Measurements from ENCODE around the gene RNF123.

Gene RNF123

DNA sequence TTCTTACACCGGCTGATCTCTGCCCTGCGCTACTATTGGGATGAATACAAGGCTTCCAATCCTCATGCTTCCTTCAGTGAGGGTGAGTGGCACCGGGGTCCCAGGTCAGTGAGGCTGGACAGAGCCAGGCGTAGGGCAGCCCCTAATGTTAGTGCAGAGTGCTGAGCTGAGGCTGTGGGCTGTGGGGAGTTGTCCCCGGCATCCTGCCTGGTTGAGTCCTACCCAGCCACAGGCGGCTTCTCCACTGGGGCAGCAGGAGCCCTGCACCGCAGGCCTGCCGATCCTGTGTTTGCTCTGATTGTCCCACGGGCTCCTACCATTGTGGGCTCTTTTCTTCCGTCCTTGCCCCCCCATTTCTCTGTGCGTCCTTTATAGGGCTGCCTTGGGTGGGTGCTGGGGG is 13.3 kb downstream of the RNF123 start:
- DNase-seq (ENCODE audit: low read depth in 2 of 2): no peak

DNA sequence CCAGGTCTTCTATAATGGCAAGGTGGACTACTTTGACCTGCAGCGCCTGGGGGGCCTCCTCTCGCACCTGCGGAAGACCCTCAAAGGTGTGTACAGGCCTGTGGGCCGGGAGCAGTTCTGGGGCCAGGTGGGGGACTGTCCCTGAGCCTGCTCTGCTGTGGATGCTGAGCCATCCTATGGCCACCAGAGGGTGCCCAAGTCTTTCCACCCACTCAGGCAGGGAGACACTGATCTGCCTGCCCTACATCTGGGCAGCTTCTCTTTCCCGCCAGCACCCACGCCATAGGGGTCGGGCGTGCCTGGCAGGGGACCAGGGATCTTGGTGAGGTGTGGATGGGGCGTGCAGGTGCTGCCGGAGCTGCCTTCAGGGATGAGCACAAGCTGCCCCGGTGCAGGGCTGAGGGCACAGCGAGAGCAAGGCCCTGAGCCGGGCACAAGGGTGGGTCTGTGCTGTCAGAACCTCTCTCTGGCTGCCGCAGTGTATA is 14.1 kb downstream of the RNF123 start:
- peak; percentile 44 to 45 for DNase-seq (ENCODE audit: low read depth in 2 of 2)

DNA sequence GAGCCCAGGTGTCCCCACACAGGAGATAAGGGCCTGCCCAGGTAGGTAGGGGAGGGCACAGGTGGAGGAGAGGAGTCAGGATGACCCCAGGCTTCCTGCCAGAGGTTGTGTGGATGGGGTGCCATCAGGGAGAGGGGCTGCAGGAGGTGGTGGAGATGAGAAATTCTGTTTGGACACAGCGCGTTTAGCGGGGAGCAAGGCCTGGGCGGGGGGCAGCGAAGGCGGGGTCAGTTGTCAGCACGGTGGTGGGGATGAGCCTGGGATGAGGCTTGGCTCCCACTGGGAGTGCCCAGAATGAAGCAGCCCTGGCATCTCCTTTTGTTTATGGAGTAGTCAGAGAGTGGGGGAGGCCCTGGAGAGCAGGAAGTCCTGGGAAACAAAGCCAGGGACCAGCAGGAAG is 14.6 kb downstream of the RNF123 start:
- DNase-seq (ENCODE audit: low read depth in 2 of 2): no peak

DNA sequence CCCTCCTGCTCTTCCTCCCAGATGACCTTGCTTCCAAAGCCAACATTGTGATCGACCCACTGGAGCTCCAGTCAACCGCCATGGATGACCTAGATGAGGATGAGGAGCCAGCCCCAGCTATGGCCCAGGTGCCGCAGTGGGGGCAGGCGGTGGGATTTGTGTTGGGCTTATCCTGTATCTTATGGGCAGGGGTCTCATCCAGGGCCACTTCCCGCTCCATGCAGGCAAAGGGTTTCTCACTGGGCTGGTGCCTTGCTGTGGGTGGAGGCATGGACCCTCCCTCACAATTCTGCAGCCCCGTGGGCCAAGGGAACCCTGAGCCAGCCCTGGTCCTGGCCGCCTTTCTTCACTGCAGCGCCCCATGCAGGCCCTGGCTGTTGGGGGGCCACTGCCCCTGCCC is 15.3 kb downstream of the RNF123 start:
- no peak for DNase-seq (ENCODE audit: low read depth in 2 of 2)

DNA sequence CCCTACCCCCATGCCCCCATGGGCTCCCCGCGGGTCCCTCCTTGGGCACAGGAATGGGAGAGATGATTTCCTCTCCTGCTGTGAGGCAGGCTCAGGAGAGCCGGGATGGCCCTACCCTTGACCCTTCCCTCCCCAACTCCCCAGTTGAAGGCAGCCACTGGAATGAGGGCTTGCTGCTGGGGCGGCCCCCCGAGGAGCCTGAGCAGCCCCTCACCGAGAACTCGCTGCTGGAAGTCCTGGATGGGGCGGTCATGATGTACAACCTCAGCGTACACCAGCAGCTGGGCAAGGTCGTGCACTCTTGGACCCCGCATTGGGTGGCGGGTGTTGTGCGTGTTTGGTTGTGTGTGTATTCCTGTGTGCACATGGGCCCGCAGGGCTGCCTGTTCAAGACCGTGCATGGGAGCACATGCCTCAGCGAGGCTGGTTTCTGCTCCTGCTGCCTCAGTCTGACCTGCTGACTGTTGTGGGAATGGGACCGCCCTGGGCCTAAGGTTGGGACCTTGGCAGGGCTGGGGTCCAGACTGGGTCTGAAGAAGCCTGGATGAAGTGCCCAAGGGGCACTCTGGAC is 16.1 kb downstream of the RNF123 start:
- DNase-seq (ENCODE audit: low read depth in 2 of 2): no peak

DNA sequence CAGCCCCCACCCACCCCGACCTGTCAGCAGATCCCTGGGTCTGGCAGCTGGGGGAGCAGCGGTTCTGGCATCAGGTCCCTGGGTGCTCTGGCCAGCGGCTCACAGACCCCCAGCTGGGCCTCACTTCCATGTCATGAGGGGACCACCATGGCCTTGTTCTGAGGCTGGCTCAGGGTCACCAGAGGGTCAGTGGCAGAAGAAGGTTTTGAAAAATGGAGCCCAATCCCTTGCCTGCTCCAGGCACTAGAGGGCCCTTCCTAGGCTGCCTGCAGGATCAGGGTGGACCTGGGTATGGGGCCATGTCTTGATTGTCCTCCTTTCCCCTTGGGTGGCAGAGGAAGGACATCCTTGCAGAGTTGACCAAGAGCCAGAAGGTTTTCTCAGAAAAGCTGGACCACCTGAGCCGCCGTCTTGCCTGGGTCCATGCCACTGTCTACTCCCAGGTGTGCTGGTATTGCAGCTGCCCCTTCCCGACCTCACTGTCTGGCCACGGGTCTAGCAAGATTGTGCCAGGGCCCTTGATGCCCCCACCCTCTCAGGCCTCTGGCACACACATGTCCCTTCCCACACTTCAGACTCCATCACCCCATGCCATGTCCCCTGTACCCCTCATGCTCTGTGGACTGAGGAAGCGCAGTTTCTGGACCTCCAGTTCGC is 17.2 kb downstream of the RNF123 start:
- no peak for DNase-seq (ENCODE audit: low read depth in 2 of 2)

DNA sequence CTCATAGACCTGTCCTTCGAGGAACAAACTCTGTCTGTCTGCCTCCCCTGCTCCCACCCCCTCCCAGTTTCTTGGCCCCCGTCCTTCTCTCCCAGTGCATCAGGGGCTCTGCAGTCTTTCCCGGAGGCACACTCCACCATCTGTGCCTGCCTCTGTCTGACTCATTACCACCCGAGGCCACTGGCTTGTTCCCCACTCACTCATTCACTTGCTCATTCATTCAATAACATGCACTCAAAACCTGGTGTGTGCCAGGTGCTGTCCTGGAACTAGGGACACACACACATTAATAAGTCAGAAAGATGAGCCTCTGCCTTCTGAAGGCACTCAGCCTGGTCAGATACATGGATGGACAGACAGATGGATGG is 17.7 kb downstream of the RNF123 start:
- DNase-seq (ENCODE audit: low read depth in 2 of 2): no peak

DNA sequence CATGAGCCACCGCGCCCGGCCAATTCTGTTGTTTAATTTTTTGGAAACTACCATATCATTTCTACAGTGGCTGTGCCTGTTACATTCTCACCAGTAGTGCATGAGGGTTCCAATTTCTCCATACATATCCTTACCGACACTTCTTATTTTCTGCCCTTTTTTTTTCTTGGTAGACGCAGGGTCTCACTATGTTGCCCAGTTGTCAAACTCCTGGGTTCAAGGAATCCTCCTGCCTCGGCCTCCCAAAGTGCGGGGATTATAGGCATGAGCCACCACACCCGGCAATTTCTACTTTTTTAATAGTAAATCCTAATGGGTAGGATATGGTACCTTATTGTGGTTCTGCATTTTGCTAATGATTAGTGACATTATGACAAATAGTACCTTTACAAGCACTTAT is 20.5 kb downstream of the RNF123 start:
- DNase-seq (ENCODE audit: low read depth in 2 of 2): no peak

DNA sequence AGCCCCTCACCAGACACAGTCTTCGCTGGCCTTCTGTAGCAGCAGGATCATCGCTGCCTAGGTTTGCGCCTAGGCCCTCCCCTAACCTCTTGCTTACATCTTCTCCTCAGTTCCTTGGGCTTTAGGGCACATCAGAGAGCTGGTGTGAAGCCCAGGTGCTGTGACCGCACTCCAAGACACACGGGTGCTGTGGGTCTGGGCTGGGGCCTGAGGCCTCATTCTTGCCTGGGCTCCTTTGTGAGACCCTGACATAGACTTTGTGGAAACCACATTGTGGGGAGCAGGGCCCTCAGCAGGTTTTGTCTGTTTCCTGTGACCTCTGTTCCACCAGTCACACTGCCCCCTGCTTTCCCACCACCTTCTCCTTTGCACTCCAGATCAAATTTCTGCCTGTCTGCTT is 22.1 kb downstream of the RNF123 start:
- DNase-seq (ENCODE audit: low read depth in 2 of 2): no peak

DNA sequence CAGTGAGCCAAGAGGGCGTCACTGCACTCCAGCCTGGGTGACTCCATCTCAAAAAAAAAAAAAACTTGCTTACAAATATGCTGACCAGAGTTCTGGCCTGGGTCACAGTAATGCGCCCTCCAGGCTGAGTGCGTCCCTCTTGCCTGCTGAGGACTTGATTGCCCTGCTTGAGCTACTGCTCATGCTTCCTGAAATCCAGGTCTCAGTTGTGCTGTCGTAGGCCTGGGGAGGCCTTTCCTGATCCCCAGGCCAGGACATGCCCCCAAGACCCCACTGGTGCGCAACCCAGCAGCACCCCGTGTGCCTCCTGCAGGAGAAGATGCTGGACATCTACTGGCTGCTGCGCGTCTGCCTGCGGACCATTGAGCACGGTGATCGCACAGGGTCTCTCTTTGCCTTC is 22.8 kb downstream of the RNF123 start:
- DNase-seq (ENCODE audit: low read depth in 2 of 2): no peak

DNA sequence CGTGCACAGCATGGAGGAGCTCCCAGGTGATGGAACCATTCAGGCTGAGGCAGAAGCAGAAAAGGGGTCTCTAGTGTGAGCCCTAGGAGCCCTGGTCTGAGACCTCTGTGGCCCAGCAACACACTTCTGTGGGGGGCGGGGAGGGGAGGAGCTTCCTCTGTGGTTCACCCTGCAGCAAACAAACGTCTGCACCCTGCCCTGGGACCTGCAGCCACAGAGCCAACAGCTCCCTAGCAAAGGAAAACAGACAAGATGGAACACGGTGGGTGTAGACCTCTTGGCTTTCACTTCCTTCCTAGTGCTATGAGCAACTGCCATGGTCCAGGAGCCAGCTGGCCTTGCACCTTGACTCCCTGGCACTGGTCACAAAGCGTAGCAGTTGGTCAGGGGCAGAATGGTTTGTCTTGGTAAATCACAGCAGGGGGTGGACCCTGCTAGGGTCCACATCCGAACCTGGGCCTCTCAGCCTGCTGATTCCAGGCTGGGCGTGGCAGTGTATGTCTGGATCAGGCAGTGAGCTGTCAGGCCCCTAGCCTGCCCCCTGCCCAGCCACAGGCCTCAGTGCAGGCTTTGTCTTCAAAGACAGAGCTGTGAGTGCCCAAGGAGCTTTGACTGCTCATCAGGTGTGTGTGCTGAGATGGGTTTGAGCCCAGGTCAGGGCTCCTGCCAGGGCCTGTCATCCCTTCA is 23.4 kb downstream of the RNF123 start:
- DNase-seq (ENCODE audit: low read depth in 2 of 2): no peak

DNA sequence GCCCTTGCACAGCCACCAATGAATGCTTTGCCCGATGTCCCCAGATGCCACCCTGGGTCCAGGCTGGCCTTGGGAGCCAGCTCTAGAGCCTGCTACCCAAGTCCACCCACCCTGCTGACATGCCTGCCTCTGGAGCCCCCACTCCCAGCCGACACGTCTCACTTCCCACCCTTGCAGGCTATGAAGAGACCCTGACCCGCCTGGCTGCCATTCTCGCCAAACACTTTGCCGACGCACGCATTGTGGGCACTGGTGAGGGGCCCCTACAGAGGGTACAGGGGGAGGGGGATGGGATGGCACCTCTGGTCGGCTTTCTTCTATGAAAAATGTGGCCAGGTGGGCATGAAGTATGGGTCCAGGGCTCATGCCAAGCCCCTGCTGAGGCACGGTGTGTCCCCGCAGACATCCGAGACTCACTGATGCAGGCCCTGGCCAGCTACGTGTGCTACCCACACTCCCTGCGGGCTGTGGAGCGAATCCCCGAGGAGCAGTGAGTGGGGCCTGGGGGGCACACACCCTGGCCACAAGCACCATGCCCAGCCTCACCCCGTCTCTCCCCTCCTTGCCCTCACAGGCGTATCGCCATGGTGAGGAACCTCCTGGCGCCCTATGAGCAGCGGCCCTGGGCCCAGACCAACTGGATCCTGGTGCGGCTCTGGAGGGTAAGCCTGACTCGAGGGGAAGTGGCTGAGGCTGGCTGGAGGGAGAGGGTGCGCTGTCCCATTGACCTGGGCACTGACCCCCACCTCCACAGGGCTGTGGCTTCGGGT is 24.2 kb downstream of the RNF123 start:
- no peak for DNase-seq (ENCODE audit: low read depth in 2 of 2)

DNA sequence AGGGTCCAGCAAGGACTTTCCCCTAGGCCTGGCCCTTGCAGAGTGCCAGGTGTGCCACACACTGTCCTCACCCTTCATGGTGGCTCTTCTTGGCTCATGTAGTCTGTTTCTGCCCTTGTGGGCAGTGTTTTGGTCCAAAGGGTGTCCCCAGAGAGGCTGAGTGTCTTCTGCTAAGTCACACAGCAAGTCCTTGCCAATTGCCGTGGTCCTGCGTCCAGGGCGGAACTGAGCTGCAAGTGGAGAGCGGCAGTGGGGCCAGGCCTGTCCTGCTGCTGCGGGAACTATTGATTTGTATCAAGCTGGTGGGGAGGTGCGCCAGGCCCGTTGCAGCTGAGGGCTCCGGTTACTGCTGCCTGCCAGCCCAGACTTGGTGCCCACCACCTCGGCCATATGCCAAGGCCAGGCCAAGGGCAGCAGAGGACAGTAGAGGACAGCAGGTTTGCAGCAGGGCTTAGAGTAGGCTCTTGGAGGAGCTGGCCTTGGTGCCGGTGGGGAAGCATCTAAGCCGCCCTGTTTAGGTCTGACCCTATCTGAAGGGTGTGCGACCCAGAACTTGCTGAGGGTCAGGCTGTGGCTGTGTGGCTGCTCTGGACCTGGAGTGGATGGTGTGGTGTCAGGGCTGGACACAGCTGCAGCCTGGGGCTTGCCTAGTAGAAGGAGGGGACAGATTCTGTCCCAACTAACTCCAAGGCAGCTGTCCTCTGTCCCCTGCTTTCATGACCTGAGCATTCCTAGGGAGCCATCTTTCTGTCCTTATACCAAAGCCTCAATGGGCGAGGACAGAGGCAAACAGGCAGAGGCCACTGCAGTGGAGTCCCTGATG is 25.6 kb downstream of the RNF123 start:
- DNase-seq (ENCODE audit: low read depth in 2 of 2): no peak

DNA sequence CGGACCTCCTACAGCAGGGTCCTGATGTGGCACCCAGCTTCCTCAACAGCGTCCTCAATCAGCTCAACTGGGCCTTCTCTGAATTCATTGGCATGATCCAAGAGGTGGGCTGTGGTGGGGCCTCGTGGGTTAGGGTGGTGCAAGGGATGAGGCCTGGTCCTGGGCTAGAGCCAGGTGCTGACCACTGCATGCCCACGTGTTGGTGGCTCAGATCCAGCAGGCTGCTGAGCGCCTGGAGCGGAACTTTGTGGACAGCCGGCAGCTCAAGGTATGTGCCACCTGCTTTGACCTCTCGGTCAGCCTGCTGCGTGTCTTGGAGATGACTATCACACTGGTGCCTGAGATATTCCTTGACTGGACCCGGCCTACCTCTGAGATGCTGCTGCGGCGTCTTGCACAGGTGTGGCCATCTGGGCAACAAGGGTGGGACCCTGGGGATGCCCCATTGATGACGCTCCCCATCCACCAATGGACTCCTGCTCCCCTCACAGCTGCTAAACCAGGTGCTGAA is 26.3 kb downstream of the RNF123 start:
- no peak for DNase-seq (ENCODE audit: low read depth in 2 of 2)

DNA sequence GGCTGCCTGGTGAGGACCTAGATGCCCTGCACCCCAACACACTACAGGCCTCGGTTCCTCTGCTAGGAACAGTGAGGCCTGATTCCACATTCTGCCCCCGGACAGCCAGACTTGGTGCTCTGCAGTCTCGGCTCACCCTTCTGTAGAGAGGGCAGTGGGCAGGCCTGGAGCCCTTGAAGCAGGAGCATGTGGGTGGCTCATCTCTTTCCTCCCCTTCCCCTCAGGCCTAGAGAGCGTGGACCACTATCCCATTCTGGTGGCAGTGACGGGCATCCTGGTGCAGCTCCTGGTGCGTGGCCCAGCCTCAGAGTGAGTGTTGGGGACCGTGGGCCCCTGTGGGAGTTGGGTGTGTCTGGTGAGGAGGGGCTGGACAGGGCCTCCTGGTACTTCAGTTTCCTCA is 26.8 kb downstream of the RNF123 start:
- no peak for DNase-seq (ENCODE audit: low read depth in 2 of 2)

DNA sequence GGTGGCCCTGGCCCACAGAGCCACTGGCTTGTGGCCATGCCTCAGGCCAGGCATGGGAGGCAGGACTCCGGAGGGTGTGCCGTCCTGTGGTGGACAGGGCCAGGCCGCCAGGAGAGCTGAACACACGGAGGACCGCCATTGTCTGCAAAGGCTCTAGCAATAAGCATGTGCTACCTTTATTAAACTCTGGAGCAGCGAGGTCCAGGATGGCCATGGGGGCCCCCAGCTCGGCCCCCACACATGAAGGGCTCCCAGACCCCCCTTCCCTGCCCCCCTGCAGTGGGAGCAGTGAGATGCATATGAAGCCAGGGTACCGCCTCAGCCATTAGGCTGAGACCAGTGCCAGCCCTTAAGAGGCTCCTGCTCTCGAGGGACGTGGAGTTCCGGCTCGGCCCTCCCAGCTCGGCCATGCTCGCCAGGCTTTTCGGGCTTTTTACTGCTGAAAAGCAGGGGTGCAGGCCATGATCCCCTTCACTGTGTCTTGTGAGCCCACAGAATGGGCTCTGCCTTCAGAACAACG is 27.4 kb downstream of the RNF123 start:
- DNase-seq (ENCODE audit: low read depth in 2 of 2): no peak

DNA sequence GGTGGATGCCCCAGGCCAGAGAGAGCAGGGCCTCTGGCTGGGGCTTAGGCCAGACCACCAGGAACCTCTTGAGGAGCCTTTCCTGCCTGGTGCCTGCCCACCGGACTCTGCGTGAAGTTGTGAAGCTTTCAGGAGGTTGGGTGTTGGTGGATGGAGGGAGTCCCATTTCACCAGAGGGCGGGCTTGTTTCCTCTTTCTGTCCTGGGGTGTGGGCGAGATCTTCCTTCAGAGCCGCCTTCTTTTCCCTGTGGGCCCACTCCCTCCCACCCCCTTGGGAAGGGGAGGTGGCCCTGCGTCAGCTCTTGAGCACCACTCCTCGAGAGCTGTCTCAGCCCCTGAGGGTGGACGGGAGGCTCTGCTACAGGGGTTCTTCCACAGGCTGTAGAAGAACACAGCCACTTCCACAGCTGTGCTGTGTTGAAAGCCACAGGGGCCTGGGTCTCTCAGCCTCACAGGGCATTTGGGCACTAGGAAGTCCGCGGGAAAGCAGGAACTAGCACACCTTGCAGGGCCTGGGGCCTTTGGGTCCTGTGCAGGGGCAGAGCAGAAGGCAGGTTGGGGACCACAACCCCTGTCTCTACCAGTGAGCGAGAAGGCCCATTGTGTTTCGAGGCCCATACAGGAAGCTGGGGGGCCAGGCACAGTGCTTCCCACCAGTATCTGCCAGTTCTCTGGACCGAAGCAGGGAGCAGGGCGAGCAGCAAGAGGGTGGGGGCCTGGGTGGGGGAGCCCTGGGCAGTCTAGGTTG is 28.0 kb downstream of the RNF123 start:
- no peak for DNase-seq (ENCODE audit: low read depth in 2 of 2)

DNA sequence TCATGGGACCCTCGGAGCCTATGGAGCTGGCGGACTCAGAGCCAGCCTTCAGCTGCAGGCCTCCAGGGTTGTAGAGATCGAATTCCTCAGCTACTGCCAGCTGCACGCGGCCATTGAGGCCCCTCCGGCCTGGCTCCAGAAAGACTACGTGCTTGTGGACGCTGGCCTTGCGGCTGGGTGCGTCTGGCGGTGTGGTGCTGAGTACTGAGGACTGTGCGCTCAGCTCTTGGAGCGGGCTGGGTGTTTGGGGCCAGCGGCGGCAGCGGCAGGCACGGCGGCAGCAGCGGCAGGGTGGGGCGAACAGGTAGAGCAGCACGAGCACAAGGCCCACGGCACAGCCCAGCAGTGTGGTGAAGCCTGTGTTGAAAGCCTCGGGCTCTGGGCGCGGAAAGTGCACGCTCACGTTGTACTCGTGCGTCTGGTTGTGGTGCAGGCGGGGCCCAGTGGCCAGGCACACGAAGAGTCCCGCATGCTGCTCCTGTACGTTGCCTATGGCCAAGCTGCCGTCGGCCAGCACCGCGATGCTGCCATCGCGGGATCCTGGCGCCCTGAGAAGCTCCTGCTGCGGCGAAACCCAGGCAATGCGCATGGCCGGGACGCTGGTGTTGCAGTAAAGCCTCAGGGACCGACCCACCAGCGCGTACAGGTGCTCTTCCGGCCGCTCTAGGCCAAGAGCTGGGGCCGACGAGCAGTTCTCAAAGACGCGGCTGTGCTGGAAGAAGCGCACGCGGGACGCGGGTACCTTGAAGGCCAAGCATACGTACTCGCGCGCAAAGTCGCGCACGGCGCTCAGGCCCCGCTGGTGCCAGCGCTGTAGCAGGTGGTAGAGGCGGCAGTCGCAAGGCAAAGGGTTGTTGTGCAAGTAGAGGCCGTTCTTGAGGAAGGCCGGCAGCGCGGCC is 28.9 kb downstream of the RNF123 start:
- DNase-seq (ENCODE audit: low read depth in 2 of 2): no peak

DNA sequence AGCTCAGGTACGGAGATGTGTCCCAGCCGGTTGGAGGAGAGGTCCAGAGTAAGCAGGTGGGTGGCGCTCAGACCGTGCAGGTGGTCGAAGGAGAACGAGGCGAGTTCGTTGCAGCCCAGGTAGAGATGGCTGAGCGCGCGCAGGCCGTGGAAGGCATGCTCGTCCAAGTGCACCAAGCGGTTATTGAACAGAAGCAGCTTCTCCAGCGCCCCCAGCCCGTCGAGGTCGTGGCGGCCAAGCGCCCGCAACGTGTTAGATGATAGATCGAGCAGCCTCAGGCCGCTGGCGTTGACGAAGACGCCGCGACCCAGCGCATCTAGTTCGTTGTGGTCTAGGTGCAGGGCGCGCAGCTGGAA is 29.5 kb downstream of the RNF123 start:
- DNase-seq (ENCODE audit: low read depth in 2 of 2): no peak

Measured in activated CD4-positive, alpha-beta T cell treated with anti-CD3 and anti-CD28 coated beads for 24 hours (primary cell).